A673 (cell line): ENCODE measurements around the gene MPRIP. TPM values are rescaled to one million over a fixed set of nuclear protein-coding genes. Genes with fewer than 3 reads are reported as not detected.

Source experiments
- BruUV-seq: library from RNA; stranded (reverse); fragments of 400-500 nt; replicated peaks from 2 replicates; lab custom pipeline; 2021; lab: Mats Ljungman, UMichigan
- CTCF ChIA-PET: fragments of 300-600 bp; sonication (Branson Sonifier 250); formaldehyde crosslinking; loops from one replicate; lab custom pipeline; 2022; ENCODE audit warnings: antibody characterized with exemption; lab: Charles Lee
- POLR2A ChIA-PET: fragments of 300-600 bp; sonication (Branson Sonifier 250); formaldehyde crosslinking; loops from one replicate; lab custom pipeline; 2022; ENCODE audit warnings: antibody characterized with exemption; ENCODE audit not compliant: low non-redundant PET; lab: Charles Lee
- DNase-seq: peaks from one replicate; pipeline ENCODE4 v3.0.0-alpha.2; 2015; ENCODE audit warnings: low spot score
- H3K27ac ChIP-seq: fragments of 200-600 bp; sonication (generic); 2 replicates; pipeline ENCODE4 v1.5.1; 2016; ENCODE audit warnings: mixed run types, low read depth, mild to moderate bottlenecking, mixed read lengths, antibody characterized with exemption, low read length; ENCODE audit not compliant: poor library complexity, severe bottlenecking
- H3K27me3 ChIP-seq: fragments of 200-600 bp; sonication (generic); replicated peaks from 2 replicates; pipeline ENCODE4 v1.6.1; 2017; ENCODE audit warnings: mixed run types, low read depth, mild to moderate bottlenecking, mixed read lengths, antibody characterized with exemption, low read length; ENCODE audit not compliant: insufficient read depth, poor library complexity
- H3K36me3 ChIP-seq: fragments of 200-600 bp; sonication (generic); 2 replicates; pipeline ENCODE4 v1.6.1; 2016; ENCODE audit warnings: mixed run types, mild to moderate bottlenecking, mixed read lengths, antibody characterized with exemption, low read length; ENCODE audit not compliant: insufficient read depth, poor library complexity, severe bottlenecking
- H3K4me1 ChIP-seq: fragments of 200-600 bp; sonication (generic); 2 replicates; pipeline ENCODE4 v1.6.1; 2017; ENCODE audit warnings: mixed run types, mild to moderate bottlenecking, mixed read lengths, antibody characterized with exemption, low read length; ENCODE audit not compliant: insufficient read depth, poor library complexity, severe bottlenecking
- H3K4me3 ChIP-seq: fragments of 200-600 bp; sonication (generic); 2 replicates; pipeline ENCODE4 v1.5.1; 2016; ENCODE audit warnings: low read depth, mixed run types, mild to moderate bottlenecking, mixed read lengths, low read length; ENCODE audit not compliant: poor library complexity, severe bottlenecking
- H3K9me3 ChIP-seq: fragments of 200-600 bp; sonication (generic); 2 replicates; pipeline ENCODE4 v1.6.1; 2016; ENCODE audit warnings: mixed run types, low read depth, mild to moderate bottlenecking, mixed read lengths, antibody characterized with exemption, low read length; ENCODE audit not compliant: poor library complexity, severe bottlenecking
- CTCF ChIP-seq: fragments of 300-800, 200-600 bp; sonication (generic); conservative IDR thresholded peaks from 2 replicates; pipeline ENCODE4 v1.5.1; 2017; ENCODE audit warnings: low read depth, mild to moderate bottlenecking, antibody characterized with exemption, low read length, moderate library complexity, mixed read lengths
- EZH2 ChIP-seq: fragments of 200-600 bp; sonication (generic); IDR thresholded peaks from 2 replicates; pipeline ENCODE4 v1.6.1; 2017; ENCODE audit warnings: borderline replicate concordance, low read depth, mild to moderate bottlenecking, mixed read lengths, antibody characterized with exemption, low read length; ENCODE audit not compliant: poor library complexity, severe bottlenecking
- intact Hi-C: fragments of 100-400 bp; cut with micrococcal nuclease; formaldehyde crosslinking; loops from one replicate; pipeline ENCODE4 v1.10.0; 2022; ENCODE audit not compliant: unreplicated experiment
- total RNA-seq: library from RNA; stranded (reverse); gene quantifications from 2 replicates; pipeline ENCODE4 v1.2.3, GENCODE V29; 2021

MPRIP gene
- total RNA-seq, 1 experiment from 2014 or later = 290 TPM

- peaks cover 7% of the 10 kb centered on the region for H3K4me1 ChIP-seq
- intact Hi-C loops = no loop called here
- TF ChIP-seq CTCF (no peak), EZH2 (no peak)
- POLR2A ChIA-PET = no interaction called here
- H3K9me3 ChIP-seq = no peaks in the 10 kb centered on the region
- H3K4me3 ChIP-seq = no peak overlapping the region
- no peak overlapping the region for H3K27ac ChIP-seq
- no TSS peak for BruUV-seq
- CTCF ChIA-PET = no interaction called here
- no peaks in the 10 kb centered on the region for H3K36me3 ChIP-seq
- no peak for DNase-seq
- no peaks in the 10 kb centered on the region for H3K27me3 ChIP-seq
Measured at GRCh38 chr17:17033466-17033865, 8.8 kb upstream of the MPRIP start.

GRCh38 chr17:17034026-17034425, 8.2 kb upstream of the MPRIP start:
- BruUV-seq = no TSS peak
- POLR2A ChIA-PET = interaction anchor here (0.6 kb wide), 1 partner anchor 91 kb away, joined by 3 read pairs; no protein-coding TSS in a partner anchor
- Histone ChIP-seq H3K27ac (no peak overlapping the region), H3K27me3 (no peaks in the 10 kb centered on the region), H3K9me3 (no peaks in the 10 kb centered on the region), H3K36me3 (no peaks in the 10 kb centered on the region), H3K4me3 (no peak overlapping the region), H3K4me1 (peaks cover 3% of the 10 kb centered on the region)
- intact Hi-C loops = no loop called here
- CTCF ChIA-PET = no interaction called here
- TF ChIP-seq EZH2 = no peak
- no peak for TF ChIP-seq CTCF
- DNase-seq = no peak

- no peaks in the 10 kb centered on the region for H3K9me3 ChIP-seq
- ChIA-PET POLR2A (interaction anchor here (0.6 kb wide), 1 partner anchor 91 kb away, joined by 3 read pairs; no protein-coding TSS in a partner anchor), CTCF (no interaction called here)
- no peaks in the 10 kb centered on the region for H3K36me3 ChIP-seq
- no peaks in the 10 kb centered on the region for H3K27me3 ChIP-seq
- intact Hi-C loops = no loop called here
- no peak for TF ChIP-seq EZH2
- no peak for TF ChIP-seq CTCF
- no peak for DNase-seq
- no peak overlapping the region for H3K27ac ChIP-seq
- H3K4me1 ChIP-seq = no peaks in the 10 kb centered on the region
- no peak overlapping the region for H3K4me3 ChIP-seq
- no TSS peak for BruUV-seq
Measured at GRCh38 chr17:17034496-17035075, 7.7 kb upstream of the MPRIP start.
